Osteocyte (in vitro differentiated cells): ENCODE measurements around the gene CENPW. TPM values are rescaled to one million over a fixed set of nuclear protein-coding genes. Genes with fewer than 3 reads are reported as not detected.

Source experiments
- DNase-seq: peaks from one replicate; pipeline ENCODE4 v3.0.0; 2021; ENCODE audit warnings: mixed read lengths; ENCODE audit not compliant: unreplicated experiment; ENCODE audit errors: extremely low spot score
- H3K27ac Mint-ChIP-seq: one replicate; pipeline ENCODE4 v1.8.0; 2021; ENCODE audit warnings: mild to moderate bottlenecking, mixed read lengths; ENCODE audit not compliant: unreplicated experiment
- H3K27me3 Mint-ChIP-seq: one replicate; pipeline ENCODE4 v1.8.0; 2021; ENCODE audit warnings: mixed read lengths; ENCODE audit not compliant: unreplicated experiment
- H3K36me3 Mint-ChIP-seq: one replicate; pipeline ENCODE4 v1.8.0; 2021; ENCODE audit warnings: mixed read lengths; ENCODE audit not compliant: unreplicated experiment
- H3K4me1 Mint-ChIP-seq: one replicate; pipeline ENCODE4 v1.8.0; 2021; ENCODE audit warnings: mixed read lengths; ENCODE audit not compliant: unreplicated experiment
- H3K4me3 Mint-ChIP-seq: one replicate; pipeline ENCODE4 v1.8.0; 2021; ENCODE audit warnings: mild to moderate bottlenecking, moderate library complexity, mixed read lengths; ENCODE audit not compliant: unreplicated experiment
- H3K9me3 Mint-ChIP-seq: one replicate; pipeline ENCODE4 v1.8.0; 2021; ENCODE audit warnings: mixed read lengths; ENCODE audit not compliant: unreplicated experiment
- total RNA-seq: library from RNA; stranded (reverse); gene quantifications from 2 replicates; pipeline ENCODE4 v1.2.1, GENCODE V29; 2021
- TF ChIP-seq, protein P1 (sequence below): fragments of 200-600 bp; sonication (generic); IDR thresholded peaks from 2 replicates; pipeline ENCODE4 v1.5.0; 2021; ENCODE audit warnings: antibody characterized with exemption, mild to moderate bottlenecking, moderate library complexity

CENPW gene
- total RNA-seq, 1 donor from 2014 or later: 11.4 TPM

DNA sequence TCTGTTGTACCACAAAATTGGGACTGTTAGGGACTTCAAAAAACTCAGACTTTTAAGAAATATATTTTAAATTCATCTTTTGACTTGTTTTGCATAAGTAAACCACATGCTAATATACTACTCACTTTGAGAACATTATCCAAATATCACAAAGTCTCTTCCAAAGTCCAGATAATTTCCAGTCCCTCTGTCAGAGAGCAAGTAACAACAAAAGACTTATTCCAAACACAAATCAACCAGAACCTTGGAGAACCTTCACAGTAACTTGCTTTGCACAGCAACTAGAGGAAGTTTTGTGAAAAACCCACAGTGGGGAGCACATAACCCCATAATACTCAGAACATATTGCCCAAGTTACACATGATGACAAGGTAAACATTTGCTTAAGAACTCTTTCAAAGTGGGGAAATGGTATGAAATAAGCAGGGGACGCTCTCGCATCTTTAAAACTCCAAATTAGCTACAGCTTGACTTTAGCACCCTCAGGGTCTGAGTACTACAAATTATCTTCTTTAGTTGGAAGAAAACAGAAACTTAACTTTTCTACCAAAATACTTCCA, 37.8 kb downstream of the CENPW start:
- H3K36me3 Mint-ChIP-seq: no peaks in the 10 kb centered on the region
- H3K4me3 Mint-ChIP-seq: no peak overlapping the region
- TF ChIP-seq, protein P1, sequence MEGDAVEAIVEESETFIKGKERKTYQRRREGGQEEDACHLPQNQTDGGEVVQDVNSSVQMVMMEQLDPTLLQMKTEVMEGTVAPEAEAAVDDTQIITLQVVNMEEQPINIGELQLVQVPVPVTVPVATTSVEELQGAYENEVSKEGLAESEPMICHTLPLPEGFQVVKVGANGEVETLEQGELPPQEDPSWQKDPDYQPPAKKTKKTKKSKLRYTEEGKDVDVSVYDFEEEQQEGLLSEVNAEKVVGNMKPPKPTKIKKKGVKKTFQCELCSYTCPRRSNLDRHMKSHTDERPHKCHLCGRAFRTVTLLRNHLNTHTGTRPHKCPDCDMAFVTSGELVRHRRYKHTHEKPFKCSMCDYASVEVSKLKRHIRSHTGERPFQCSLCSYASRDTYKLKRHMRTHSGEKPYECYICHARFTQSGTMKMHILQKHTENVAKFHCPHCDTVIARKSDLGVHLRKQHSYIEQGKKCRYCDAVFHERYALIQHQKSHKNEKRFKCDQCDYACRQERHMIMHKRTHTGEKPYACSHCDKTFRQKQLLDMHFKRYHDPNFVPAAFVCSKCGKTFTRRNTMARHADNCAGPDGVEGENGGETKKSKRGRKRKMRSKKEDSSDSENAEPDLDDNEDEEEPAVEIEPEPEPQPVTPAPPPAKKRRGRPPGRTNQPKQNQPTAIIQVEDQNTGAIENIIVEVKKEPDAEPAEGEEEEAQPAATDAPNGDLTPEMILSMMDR: no peak
- no peak overlapping the region for H3K27ac Mint-ChIP-seq
- H3K9me3 Mint-ChIP-seq: peaks cover 11% of the 10 kb centered on the region
- H3K27me3 Mint-ChIP-seq: no peaks in the 10 kb centered on the region
- no peaks in the 10 kb centered on the region for H3K4me1 Mint-ChIP-seq
- no peak for DNase-seq

DNA sequence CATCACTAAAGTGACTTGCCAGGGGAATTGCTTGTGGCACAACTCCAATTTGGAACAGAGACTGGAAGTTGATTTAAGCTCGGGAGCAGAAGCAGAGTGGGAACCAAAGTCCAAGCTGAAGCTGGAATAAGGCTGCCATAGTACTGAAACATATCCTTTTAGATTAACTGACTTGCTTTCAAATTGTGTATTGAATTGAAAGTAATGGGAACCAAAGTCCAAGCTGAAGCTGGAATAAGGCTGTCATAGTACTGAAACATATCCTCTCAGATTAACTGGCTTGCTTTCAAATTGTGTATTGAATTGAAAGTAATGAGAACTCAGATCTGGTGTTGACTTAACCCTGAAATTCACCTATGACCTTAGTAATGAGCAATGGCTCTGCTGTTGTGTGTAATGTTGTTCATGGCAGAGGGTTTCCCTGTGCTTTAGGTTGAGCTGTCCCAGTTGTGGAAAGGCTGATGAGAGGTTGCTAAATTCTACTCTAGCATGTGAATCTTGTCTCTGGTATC, 40.2 kb downstream of the CENPW start:
- H3K27ac Mint-ChIP-seq: no peak overlapping the region
- no peaks in the 10 kb centered on the region for H3K4me1 Mint-ChIP-seq
- peaks cover 31% of the 10 kb centered on the region for H3K9me3 Mint-ChIP-seq
- no peaks in the 10 kb centered on the region for H3K27me3 Mint-ChIP-seq
- peaks cover 3% of the 10 kb centered on the region for H3K36me3 Mint-ChIP-seq
- H3K4me3 Mint-ChIP-seq: no peak overlapping the region
- TF ChIP-seq, protein P1: no peak
- no peak for DNase-seq

DNA sequence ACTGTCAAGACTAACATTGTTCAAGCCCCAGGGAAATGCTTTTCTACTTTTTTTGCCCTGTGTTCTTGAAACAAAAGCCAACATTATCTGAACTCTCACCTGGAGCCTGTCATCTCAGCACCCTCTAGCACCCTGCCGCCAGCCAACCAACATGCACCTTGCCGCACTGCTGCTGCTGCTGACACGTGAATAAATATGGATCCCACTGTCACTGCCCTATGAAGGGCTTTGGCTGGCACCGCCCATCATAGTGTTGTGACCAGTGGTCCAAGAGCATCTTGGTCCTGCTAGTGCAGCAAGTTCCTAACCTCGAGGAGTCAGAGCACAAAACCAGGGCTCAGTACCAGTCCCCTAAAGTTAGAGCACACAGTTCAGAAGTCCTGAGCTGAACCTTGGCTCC, 41.6 kb downstream of the CENPW start:
- peaks cover 3% of the 10 kb centered on the region for H3K36me3 Mint-ChIP-seq
- H3K4me3 Mint-ChIP-seq: no peak overlapping the region
- H3K4me1 Mint-ChIP-seq: no peaks in the 10 kb centered on the region
- DNase-seq: no peak
- H3K27me3 Mint-ChIP-seq: no peaks in the 10 kb centered on the region
- peaks cover 31% of the 10 kb centered on the region for H3K9me3 Mint-ChIP-seq
- no peak overlapping the region for H3K27ac Mint-ChIP-seq
- TF ChIP-seq, protein P1: no peak

DNA sequence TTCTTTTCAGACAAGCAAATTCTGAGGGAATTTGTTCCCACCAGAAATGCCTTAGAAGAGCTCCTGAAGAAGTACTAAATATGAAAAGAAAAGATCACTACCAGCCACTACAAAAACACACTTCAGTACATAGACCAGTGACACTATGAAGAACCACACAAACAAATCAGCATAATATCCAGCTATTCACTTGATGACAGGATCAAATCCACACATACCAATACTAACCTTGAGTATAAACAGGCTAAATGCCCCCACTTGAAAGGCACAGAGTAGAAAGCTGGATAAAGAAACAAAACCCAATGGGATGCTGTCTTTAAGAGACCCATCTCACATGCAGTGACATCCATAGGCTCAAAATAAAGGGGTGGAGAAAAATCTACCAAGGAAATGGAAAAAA, 43.3 kb downstream of the CENPW start:
- Mint-ChIP-seq H3K27me3 (no peaks in the 10 kb centered on the region), H3K4me3 (no peak overlapping the region), H3K36me3 (peaks cover 3% of the 10 kb centered on the region), H3K27ac (no peak overlapping the region), H3K9me3 (peaks cover 31% of the 10 kb centered on the region), H3K4me1 (no peaks in the 10 kb centered on the region)
- TF ChIP-seq, protein P1: no peak
- DNase-seq: no peak

DNA sequence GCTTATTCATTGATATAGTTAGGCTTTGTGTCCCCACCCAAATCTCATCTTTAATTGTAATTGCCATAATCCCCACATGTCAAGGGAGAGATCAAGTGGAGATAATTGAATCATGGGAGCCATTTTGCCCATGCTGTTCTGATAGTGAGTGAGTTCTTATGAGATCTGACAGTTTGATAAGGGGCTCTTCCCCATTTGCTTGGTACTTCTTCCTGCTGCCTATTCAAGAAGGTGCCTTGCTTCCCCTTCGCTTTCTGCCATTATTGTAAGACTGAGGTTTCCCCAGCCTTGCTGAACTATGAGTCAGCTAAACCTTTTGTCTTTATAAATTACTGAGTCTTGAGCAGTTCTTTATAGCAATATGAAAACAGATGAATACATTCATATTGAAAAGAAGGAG, 45.6 kb downstream of the CENPW start:
- Mint-ChIP-seq H3K27ac (no peak overlapping the region), H3K4me1 (no peaks in the 10 kb centered on the region), H3K27me3 (no peaks in the 10 kb centered on the region), H3K36me3 (peaks cover 3% of the 10 kb centered on the region), H3K4me3 (no peak overlapping the region), H3K9me3 (peaks cover 31% of the 10 kb centered on the region)
- TF ChIP-seq, protein P1: no peak
- DNase-seq: no peak
